GM21529 (cell line): ENCODE measurements around the gene RPL37.
"Not testable (repeated sequence)": the region's sequence is repeated elsewhere in the genome, so short reads cannot be mapped to it uniquely, and the experiment has no call there.

Experiments used
- ATAC-seq: cut with Tn5 transposase; IDR thresholded peaks from one replicate; pipeline ENCODE4 v1.9.1; 2021; ENCODE audit not compliant: unreplicated experiment

The RPL37 gene

GRCh38 chr5:40834849-40835787 lies at the start of gene RPL37:
TSS of gene RPL37 (minus strand) at chr5:40835222. CDS start at chr5:40835185, 37 bp downstream.
- peak; percentile 95 for ATAC-seq

- not testable (repeated sequence) for ATAC-seq
These were observed 48.0 kb upstream of the RPL37 start for GRCh38 chr5:40883051-40883450.

- no peak for ATAC-seq
These were observed 47.3 kb upstream of the RPL37 start for GRCh38 chr5:40882291-40882690.

- ATAC-seq, result no peak
These were observed 44.3 kb upstream of the RPL37 start for GRCh38 chr5:40879163-40879942.

- ATAC-seq, result no peak
These were observed 42.5 kb upstream of the RPL37 start for GRCh38 chr5:40877371-40877988.

- no peak for ATAC-seq
These were observed 40.9 kb upstream of the RPL37 start for GRCh38 chr5:40875958-40876357.

GRCh38 chr5:40873286-40873880 lies 38.4 kb upstream of the RPL37 start:
- no peak for ATAC-seq

GRCh38 chr5:40872253-40872652 lies 37.2 kb upstream of the RPL37 start:
- not testable (repeated sequence) for ATAC-seq

- no peak for ATAC-seq
These were observed 36.2 kb upstream of the RPL37 start for GRCh38 chr5:40871177-40871576.

- ATAC-seq, result no peak
These were observed 34.4 kb upstream of the RPL37 start for GRCh38 chr5:40869384-40869783.

GRCh38 chr5:40866844-40867243 lies 31.8 kb upstream of the RPL37 start:
- no peak for ATAC-seq

- not testable (repeated sequence) for ATAC-seq
These were observed 30.0 kb upstream of the RPL37 start for GRCh38 chr5:40865004-40865403.

GRCh38 chr5:40860711-40861110 lies 25.7 kb upstream of the RPL37 start:
- no peak for ATAC-seq

GRCh38 chr5:40853632-40854192 lies 18.7 kb upstream of the RPL37 start:
- ATAC-seq, result no peak

- no peak for ATAC-seq
These were observed 12.5 kb upstream of the RPL37 start for GRCh38 chr5:40847525-40847924.

GRCh38 chr5:40846371-40846770 lies 11.3 kb upstream of the RPL37 start:
- ATAC-seq, result no peak

- no peak for ATAC-seq
These were observed 9.5 kb upstream of the RPL37 start for GRCh38 chr5:40844565-40844964.

- no peak for ATAC-seq
These were observed 7.3 kb upstream of the RPL37 start for GRCh38 chr5:40842351-40842750.

GRCh38 chr5:40841068-40841805 lies 6.2 kb upstream of the RPL37 start, which contains the start of gene CARD6:
TSS of gene CARD6 (plus strand) at chr5:40841367. CDS start at chr5:40841383, 16 bp downstream.
- peak; percentile 57 for ATAC-seq

- ATAC-seq, result no peak
These were observed 3.1 kb upstream of the RPL37 start for GRCh38 chr5:40838086-40838485.
